ENCODE data around the gene ATP8B4.

DNA sequence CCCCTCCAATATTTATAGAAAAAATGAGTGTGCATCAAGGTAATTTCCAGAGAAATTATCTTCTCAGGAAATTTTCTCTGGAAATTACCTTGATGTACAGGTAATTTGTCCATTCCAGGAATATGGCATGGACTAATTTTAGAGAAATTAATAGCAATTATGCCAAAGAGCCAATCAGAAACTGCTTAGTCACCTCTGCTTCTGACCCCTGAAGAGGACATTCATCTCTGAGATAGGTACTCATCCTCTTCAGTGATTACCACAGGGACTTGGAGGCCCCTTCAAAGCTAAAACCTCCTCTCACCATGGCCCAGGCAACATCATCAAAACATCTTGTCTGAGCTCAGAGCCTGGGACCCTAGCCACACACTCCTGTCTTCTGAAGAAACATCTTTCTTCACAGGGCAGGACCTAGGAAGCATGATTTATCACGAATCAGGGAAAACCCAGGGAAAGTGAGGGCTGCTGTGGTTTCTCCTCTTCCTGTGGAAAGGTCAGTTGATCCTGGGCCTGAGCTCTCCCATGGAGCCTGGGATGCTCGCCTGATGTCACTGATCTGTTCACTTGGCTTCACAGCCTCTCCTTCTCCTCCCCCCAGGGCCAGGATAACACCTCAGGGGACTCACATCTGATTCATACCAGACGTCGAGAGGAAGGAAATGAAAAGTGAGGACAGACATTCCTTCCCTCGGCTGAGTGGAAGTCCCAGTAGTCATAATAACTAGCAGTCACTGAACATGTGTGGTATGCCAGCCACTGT lies 287.6 kb downstream of the ATP8B4 start:
- TF ChIP-seq, protein P1, sequence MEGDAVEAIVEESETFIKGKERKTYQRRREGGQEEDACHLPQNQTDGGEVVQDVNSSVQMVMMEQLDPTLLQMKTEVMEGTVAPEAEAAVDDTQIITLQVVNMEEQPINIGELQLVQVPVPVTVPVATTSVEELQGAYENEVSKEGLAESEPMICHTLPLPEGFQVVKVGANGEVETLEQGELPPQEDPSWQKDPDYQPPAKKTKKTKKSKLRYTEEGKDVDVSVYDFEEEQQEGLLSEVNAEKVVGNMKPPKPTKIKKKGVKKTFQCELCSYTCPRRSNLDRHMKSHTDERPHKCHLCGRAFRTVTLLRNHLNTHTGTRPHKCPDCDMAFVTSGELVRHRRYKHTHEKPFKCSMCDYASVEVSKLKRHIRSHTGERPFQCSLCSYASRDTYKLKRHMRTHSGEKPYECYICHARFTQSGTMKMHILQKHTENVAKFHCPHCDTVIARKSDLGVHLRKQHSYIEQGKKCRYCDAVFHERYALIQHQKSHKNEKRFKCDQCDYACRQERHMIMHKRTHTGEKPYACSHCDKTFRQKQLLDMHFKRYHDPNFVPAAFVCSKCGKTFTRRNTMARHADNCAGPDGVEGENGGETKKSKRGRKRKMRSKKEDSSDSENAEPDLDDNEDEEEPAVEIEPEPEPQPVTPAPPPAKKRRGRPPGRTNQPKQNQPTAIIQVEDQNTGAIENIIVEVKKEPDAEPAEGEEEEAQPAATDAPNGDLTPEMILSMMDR (IDR thresholded peaks at IDR 0.05) = no peak
- no peak for TF ChIP-seq EP300 (IDR thresholded peaks at IDR 0.05)
- no peak for TF ChIP-seq POLR2A (IDR thresholded peaks at IDR 0.05; ENCODE audit: low read depth)
- peak in 1 of 2 donors; percentile 32 for TF ChIP-seq POLR2AphosphoS5 (IDR thresholded peaks at IDR 0.05)

All from esophagus muscularis mucosa (tissue), 4 donors.